GM12891 (cell line): Measurements from ENCODE around the gene TSSC4. TPM values are rescaled to one million over a fixed set of nuclear protein-coding genes. Genes with fewer than 3 reads are reported as not detected.
"Not testable (repeated sequence)": the region's sequence is repeated elsewhere in the genome, so short reads cannot be mapped to it uniquely, and the experiment has no call there.

Experiments
- DNase-seq: peaks from one replicate; pipeline ENCODE4 v3.0.0; 2011; ENCODE audit warnings: low spot score; ENCODE audit not compliant: insufficient read length
- FAIRE-seq: peaks from 2 replicates; lab custom pipeline; 2011; peaks lifted over from hg19 to GRCh38; lab: Jason Lieb, UNC
- PAX5 ChIP-seq: IDR thresholded peaks from 2 replicates; pipeline ENCODE4 v1.6.1; 2011; ENCODE audit warnings: low read length, moderate library complexity, mild to moderate bottlenecking; ENCODE audit not compliant: insufficient read depth, severe bottlenecking
- POLR2A ChIP-seq: IDR thresholded peaks from 2 replicates; pipeline ENCODE4 v1.6.1; 2011; ENCODE audit warnings: low read depth, low read length, control low read depth
- POLR2AphosphoS5 ChIP-seq: IDR thresholded peaks from 2 replicates; pipeline ENCODE4 v1.6.1; 2011; ENCODE audit warnings: low read depth, low read length, control low read depth
- POU2F2 ChIP-seq: IDR thresholded peaks from 2 replicates; pipeline ENCODE4 v1.6.1; 2011; ENCODE audit warnings: low read depth, mild to moderate bottlenecking, control low read depth, low read length, moderate library complexity
- SPI1 ChIP-seq: IDR thresholded peaks from 2 replicates; pipeline ENCODE4 v1.6.1; 2011; ENCODE audit warnings: low read depth, low read length, control low read depth
- TAF1 ChIP-seq: IDR thresholded peaks from 2 replicates; pipeline ENCODE4 v1.6.1; 2011; ENCODE audit warnings: low read depth, low read length, control low read depth
- polyA plus RNA-seq: library from polyadenylated mRNA; unstranded; fragments of >200 nt; gene quantifications from one replicate; pipeline ENCODE4 v1.2.1, GENCODE V29; 2012; ENCODE audit warnings: low read depth, missing spikeins, inconsistent platforms; ENCODE audit not compliant: missing spikeins

Gene TSSC4
- polyA plus RNA-seq, result 28.8 TPM

DNA sequence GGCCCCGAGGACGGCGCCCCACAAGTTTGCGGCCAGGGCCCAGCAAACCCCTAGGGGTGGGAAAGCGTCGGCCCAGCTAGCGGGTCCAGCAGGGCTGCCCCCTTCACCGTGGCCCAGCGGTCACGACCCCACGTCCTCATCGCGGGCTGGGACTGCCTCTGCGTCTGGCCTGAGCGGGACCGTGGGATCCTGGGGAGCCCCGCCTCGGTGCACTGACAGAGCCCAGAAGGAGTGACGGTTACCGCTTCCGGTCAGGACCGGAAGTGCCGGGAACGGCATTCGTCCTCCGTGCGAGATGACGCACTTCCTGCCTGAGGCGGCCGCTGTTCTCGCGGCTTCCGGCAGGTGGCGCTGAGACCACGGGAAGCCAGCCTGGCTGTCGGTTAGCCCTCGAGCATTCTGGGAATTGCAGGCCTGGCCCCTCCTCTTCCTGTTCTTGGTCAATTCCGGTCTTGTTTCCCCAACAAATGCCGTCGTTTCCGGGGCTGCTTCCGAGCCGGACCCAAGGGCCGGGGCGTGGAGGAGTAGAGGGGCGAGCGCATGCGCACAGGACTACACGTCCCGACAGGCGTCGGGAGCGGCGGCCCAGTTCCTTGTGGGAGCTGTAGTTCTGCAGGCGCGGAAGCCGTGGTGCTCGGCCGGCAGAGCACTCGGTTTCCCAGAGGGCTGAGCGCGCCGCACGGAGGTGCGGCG lies at the start of gene TSSC4:
Gene TSSC4 (plus strand): TSS at position 682 of the 693 bp plus-strand sequence. CDS start 1,884 bp downstream, outside the sequence.
- FAIRE-seq (peak; percentile 100), DNase-seq (peak; percentile 100)
- TF ChIP-seq SPI1, result peak; percentile 66
- TF ChIP-seq POLR2A, result peak; percentile 87
- TF ChIP-seq PAX5, result no peak
- TF ChIP-seq TAF1, result peak; percentile 85
- TF ChIP-seq POLR2AphosphoS5, result peak; percentile 89; the same call in 1 of the 2 replicates
- peak; percentile 83; the same call in 1 of the 2 replicates for TF ChIP-seq POU2F2

GRCh38 chr11:2351701-2352100 lies 48.8 kb upstream of the TSSC4 start:
- no peak for FAIRE-seq
- DNase-seq, result no peak
- TF ChIP-seq POLR2A (no peak), POU2F2 (no peak), PAX5 (no peak), SPI1 (no peak), POLR2AphosphoS5 (no peak), TAF1 (no peak)

DNA sequence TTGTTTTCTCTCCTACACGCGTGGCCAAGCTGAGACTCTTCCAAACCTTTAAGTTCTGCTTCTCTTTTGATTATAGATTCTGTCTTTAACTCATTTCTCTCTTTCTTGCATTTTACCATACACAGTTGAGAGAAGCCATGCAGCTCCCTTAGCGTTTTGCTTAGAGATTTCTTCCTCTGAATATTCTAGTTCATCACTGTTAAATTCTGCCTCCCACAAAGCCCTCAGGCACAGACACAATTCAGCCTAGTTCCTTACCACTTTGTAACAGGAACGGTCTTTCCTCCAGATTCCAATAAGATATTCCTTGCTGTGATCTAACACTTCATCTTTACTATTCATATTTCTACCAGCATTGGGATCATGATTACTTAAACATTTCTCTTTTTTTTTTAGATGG lies 48.1 kb upstream of the TSSC4 start:
- FAIRE-seq, result no peak

GRCh38 chr11:2355000-2355644 lies 45.4 kb upstream of the TSSC4 start:
- DNase-seq (no peak), FAIRE-seq (no peak)
- TF ChIP-seq POU2F2 (no peak), TAF1 (no peak), PAX5 (no peak), POLR2AphosphoS5 (no peak), SPI1 (no peak), POLR2A (no peak)

More for the DNA sequence above, 48.1 kb upstream of the TSSC4 start:
- no peak for DNase-seq
- TF ChIP-seq TAF1 (no peak), POU2F2 (no peak), PAX5 (no peak), POLR2A (no peak), POLR2AphosphoS5 (no peak), SPI1 (no peak)

DNA sequence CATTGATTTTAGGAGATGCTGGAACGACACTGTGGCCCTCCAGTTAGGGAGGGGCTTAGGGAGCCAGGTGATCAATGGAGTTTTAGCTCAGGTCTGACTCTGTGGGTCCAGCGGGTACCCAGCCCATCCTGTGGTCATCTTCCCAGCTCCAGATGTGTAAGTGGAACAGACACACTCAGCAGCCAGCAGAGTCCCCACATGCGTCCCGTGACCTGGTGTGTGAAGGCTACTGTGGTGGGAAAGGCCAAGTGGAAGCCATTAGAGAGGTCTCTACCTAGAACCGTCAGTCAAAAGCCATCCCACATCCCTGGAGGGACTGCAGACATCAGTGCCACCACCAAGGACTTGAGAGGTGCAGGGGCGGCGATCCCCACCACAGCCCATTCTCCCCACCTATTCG lies 43.3 kb upstream of the TSSC4 start:
- DNase-seq (no peak), FAIRE-seq (no peak)
- no peak for TF ChIP-seq POU2F2
- TF ChIP-seq PAX5, result no peak
- TF ChIP-seq POLR2AphosphoS5, result no peak
- no peak for TF ChIP-seq SPI1
- TF ChIP-seq POLR2A, result no peak
- TF ChIP-seq TAF1, result no peak

DNA sequence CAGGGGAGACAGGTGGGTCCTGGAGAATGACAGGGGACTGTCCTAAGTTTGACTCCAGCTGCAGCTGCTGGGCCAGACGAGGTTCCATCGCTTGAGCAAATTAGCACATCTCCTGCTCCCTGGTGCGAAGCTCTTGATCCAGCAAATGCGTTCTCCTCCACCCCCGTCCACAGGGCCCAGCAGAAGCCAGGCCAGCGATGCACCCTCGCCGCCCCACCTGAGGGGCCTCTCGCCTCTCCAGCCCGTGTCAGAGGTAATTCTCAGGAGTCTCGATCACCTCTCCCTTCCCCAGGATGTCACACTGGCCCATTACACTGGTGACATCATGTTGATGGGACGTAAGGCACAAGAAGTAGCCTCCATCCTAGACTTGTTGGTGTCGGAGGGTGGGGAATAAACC lies 42.9 kb upstream of the TSSC4 start:
- FAIRE-seq, DNase-seq: not testable (repeated sequence)

- TF ChIP-seq POLR2A (no peak), POLR2AphosphoS5 (no peak), SPI1 (no peak)
- peak; percentile 16 for FAIRE-seq
- DNase-seq, result no peak
Measured at GRCh38 chr11:2358754-2359442, 41.7 kb upstream of the TSSC4 start.

DNA sequence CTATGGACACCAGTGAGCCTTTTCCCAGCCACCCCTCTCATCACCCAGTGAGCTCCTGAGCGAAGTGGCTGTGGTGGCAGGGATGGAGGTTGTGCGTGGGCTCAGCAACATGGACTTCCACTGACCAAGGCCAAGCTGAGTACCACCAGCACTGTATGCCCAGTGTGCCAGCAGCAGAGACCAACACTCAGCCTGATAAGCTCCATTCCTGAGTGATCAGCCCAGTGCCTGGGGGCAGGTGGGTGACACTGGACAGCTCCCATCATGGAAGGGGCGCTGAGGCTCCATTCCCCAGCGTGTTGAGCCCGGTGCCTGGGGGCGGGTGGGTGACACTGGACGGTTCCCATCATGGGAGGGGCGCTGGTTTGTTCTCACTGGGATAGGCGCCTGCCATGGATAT lies 41.0 kb upstream of the TSSC4 start:
- FAIRE-seq, result no peak

GRCh38 chr11:2360081-2360642 lies 40.4 kb upstream of the TSSC4 start:
- no peak for TF ChIP-seq POLR2A
- no peak for TF ChIP-seq PAX5
- TF ChIP-seq POU2F2, result no peak
- no peak for TF ChIP-seq POLR2AphosphoS5
- no peak for TF ChIP-seq SPI1
- TF ChIP-seq TAF1, result no peak
- FAIRE-seq (no peak), DNase-seq (no peak)

More for the DNA sequence above, 41.0 kb upstream of the TSSC4 start:
- TF ChIP-seq POLR2AphosphoS5 (no peak), POU2F2 (no peak), TAF1 (no peak), PAX5 (no peak), POLR2A (no peak), SPI1 (no peak)
- no peak for DNase-seq

DNA sequence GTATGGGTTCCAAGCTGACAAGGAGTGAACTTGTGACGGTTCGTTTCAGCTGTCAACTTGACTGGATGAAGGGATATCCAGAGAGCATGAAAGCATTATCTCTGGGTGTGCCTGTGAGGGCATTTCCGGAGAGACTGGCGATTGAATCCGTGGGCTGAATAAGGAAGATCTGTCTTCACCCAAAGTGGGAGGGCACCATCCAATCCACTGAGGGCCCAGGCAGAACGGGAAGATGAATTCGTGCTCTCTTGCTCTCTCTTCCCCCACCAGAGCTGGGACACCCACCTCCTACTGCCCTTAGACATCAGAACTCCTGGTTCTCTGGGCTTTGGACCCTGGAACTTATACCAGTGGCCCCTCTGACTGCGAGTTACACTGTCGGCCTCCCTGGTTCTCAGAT lies 39.0 kb upstream of the TSSC4 start:
- DNase-seq (no peak), FAIRE-seq (no peak)
- no peak for TF ChIP-seq PAX5
- no peak for TF ChIP-seq POU2F2
- TF ChIP-seq POLR2A, result no peak
